CD4-positive, alpha-beta memory T cell (primary cell): ENCODE results near the gene B3GALT2. TPM values are rescaled to one million over a fixed set of nuclear protein-coding genes. Genes with fewer than 3 reads are reported as not detected.

Experiments
- CTCF ChIA-PET: fragments of 350-600 bp; sonication (Branson Sonifier 250); formaldehyde crosslinking; loops from one replicate; lab custom pipeline; 2021; ENCODE audit warnings: inconsistent platforms; ENCODE audit not compliant: partially characterized antibody; lab: Charles Lee
- POLR2A ChIA-PET: fragments of 350-600 bp; sonication (Branson Sonifier 250); formaldehyde crosslinking; loops from one replicate; lab custom pipeline; 2021; ENCODE audit not compliant: partially characterized antibody; lab: Charles Lee
- DNase-seq, 5 donors: peaks; one replicate each; pipeline versions ENCODE4 v3.0.0 to v3.0.0-alpha.2; 2020 to 2022; ENCODE audit warnings: mixed read lengths in 1 of 5
- H3K27ac ChIP-seq: one replicate; pipeline ENCODE4 v1.7.0; 2013; ENCODE audit warnings: low read depth, low read length
- H3K27me3 ChIP-seq: 2 replicates; pipeline ENCODE4 v1.7.0; 2013; ENCODE audit warnings: mild to moderate bottlenecking, low read length, moderate library complexity; ENCODE audit not compliant: insufficient read depth
- H3K36me3 ChIP-seq: 2 replicates; pipeline ENCODE4 v1.7.0; 2013; ENCODE audit warnings: mild to moderate bottlenecking, low read length, moderate library complexity; ENCODE audit not compliant: insufficient read depth
- H3K4me1 ChIP-seq: 2 replicates; pipeline ENCODE4 v1.7.0; 2013; ENCODE audit warnings: mild to moderate bottlenecking, low read length, moderate library complexity; ENCODE audit not compliant: insufficient read depth
- H3K4me3 ChIP-seq, 2 donors: one replicate each; pipeline ENCODE4 v1.7.0; 2013; ENCODE audit warnings: low read length in 2 of 2, mild to moderate bottlenecking in 1 of 2
- H3K9me3 ChIP-seq, 2 donors: one replicate each; pipeline ENCODE4 v1.7.0; 2013; ENCODE audit warnings: low read length in 2 of 2, control low read depth in 1 of 2; ENCODE audit not compliant: control insufficient read depth in 1 of 2
- H3K27ac Mint-ChIP-seq, 7 donors: one replicate each; pipeline ENCODE4 v1.8.0; 2020 to 2021; ENCODE audit warnings: mixed read lengths in 7 of 7, mild to moderate bottlenecking in 6 of 7, inconsistent platforms in 3 of 7, moderate library complexity in 3 of 7
- H3K27me3 Mint-ChIP-seq, 2 donors: one replicate each; pipeline ENCODE4 v1.8.0; 2020 to 2021; ENCODE audit warnings: mixed read lengths in 2 of 2
- H3K36me3 Mint-ChIP-seq, 2 donors: one replicate each; pipeline ENCODE4 v1.8.0; 2020 to 2021; ENCODE audit warnings: mixed read lengths in 2 of 2, inconsistent platforms in 1 of 2, mild to moderate bottlenecking in 1 of 2
- H3K4me1 Mint-ChIP-seq, 4 donors: one replicate each; pipeline ENCODE4 v1.8.0; 2020 to 2021; ENCODE audit warnings: mixed read lengths in 4 of 4, mild to moderate bottlenecking in 1 of 4
- H3K4me3 Mint-ChIP-seq, 8 donors: one replicate each; pipeline ENCODE4 v1.8.0; 2020 to 2021; ENCODE audit warnings: mixed read lengths in 8 of 8, mild to moderate bottlenecking in 7 of 8, moderate library complexity in 6 of 8, inconsistent platforms in 3 of 8
- H3K9me3 Mint-ChIP-seq, 8 donors: one replicate each; pipeline ENCODE4 v1.8.0; 2020 to 2021; ENCODE audit warnings: mixed read lengths in 8 of 8, mild to moderate bottlenecking in 5 of 8, inconsistent platforms in 3 of 8, moderate library complexity in 1 of 8
- intact Hi-C: fragments of 100-400 bp; cut with micrococcal nuclease; formaldehyde crosslinking; loops from one replicate; pipeline ENCODE4 v1.15.1; 2023
- polyA plus RNA-seq, 2 donors: library from polyadenylated mRNA; unstranded; fragments of 300-500 nt; fragmentation: Illumina TruSeq; gene quantifications; one replicate each; pipeline ENCODE4 v1.2.3, GENCODE V29; 2021
- total RNA-seq, 2 experiments: library from RNA; stranded (reverse); gene quantifications; one replicate each; pipeline ENCODE4 v1.2.3, GENCODE V29; 2021

Gene B3GALT2
- total and polyA plus RNA-seq, 4 experiments from 2014 or later, result 0.21 to 15.1 (median 10.0) TPM

DNA sequence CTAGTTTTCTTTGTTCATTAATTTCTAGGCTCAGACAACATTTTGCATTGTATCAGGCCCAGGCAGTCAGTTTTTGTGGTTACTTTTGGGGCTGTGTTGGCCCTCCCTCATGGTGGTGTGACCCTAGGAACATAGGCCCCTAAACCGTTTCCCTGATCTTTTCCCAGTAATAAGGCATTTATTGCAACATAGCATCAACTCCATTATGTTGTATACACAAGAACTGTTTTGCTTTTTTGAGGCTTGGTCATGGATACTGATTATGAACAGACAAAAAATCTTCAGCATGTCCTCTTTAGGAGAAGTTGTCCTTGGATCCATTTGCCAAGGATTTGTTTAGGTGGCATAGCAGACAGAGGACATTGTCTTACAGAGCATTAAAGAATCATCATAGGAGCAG is 10.3 kb downstream of the B3GALT2 start:
- H3K4me1 Mint-ChIP-seq, result peaks cover 26 to 45% (median 27%) of the 10 kb centered on the region in 4 donors
- ChIA-PET POLR2A (no interaction called here), CTCF (no interaction called here)
- Histone ChIP-seq H3K27ac (no peak overlapping the region), H3K27me3 (no peaks in the 10 kb centered on the region), H3K4me3 (no peak overlapping the region), H3K36me3 (no peaks in the 10 kb centered on the region), H3K4me1 (peaks cover 4% of the 10 kb centered on the region), H3K9me3 (no peaks in the 10 kb centered on the region)
- H3K27ac Mint-ChIP-seq, result peak overlapping the region in 5 of 7 donors; percentile 2 to 83 (median 72)
- no peak for DNase-seq
- peaks cover 28 to 62% of the 10 kb centered on the region in 2 donors for H3K36me3 Mint-ChIP-seq
- no peak overlapping the region for H3K4me3 Mint-ChIP-seq
- intact Hi-C loops, result no loop called here
- H3K27me3 Mint-ChIP-seq, result no peaks in the 10 kb centered on the region
- peaks cover 0 to 15% (median 6%) of the 10 kb centered on the region in 8 donors for H3K9me3 Mint-ChIP-seq

GRCh38 chr1:193157360-193157759 is 29.1 kb downstream of the B3GALT2 start:
- H3K27ac Mint-ChIP-seq, result peak overlapping the region in 4 of 7 donors; percentile 1 to 32 (median 6)
- intact Hi-C loops, result no loop called here
- Histone ChIP-seq H3K4me1 (peaks cover 5% of the 10 kb centered on the region), H3K9me3 (no peaks in the 10 kb centered on the region), H3K4me3 (no peak overlapping the region), H3K36me3 (peaks cover 6% of the 10 kb centered on the region), H3K27ac (no peak overlapping the region), H3K27me3 (no peaks in the 10 kb centered on the region)
- POLR2A ChIA-PET, result no interaction called here
- H3K27me3 Mint-ChIP-seq, result no peaks in the 10 kb centered on the region
- CTCF ChIA-PET, result interaction anchor here (0.9 kb wide), 1 partner anchor 1137 kb away, joined by 3 read pairs; no protein-coding TSS in a partner anchor
- no peak overlapping the region for H3K4me3 Mint-ChIP-seq
- peaks cover 30 to 40% of the 10 kb centered on the region in 2 donors for H3K36me3 Mint-ChIP-seq
- H3K4me1 Mint-ChIP-seq, result peaks cover 28 to 38% (median 32%) of the 10 kb centered on the region in 4 donors
- DNase-seq, result no peak
- H3K9me3 Mint-ChIP-seq, result no peaks in the 10 kb centered on the region

GRCh38 chr1:193156822-193157142 is 29.6 kb downstream of the B3GALT2 start:
- Mint-ChIP-seq H3K4me1 (peaks cover 28 to 38% (median 32%) of the 10 kb centered on the region in 4 donors), H3K9me3 (no peaks in the 10 kb centered on the region), H3K27me3 (no peaks in the 10 kb centered on the region), H3K27ac (peak overlapping the region in 4 of 7 donors; percentile 2 to 47 (median 20)), H3K4me3 (no peak overlapping the region), H3K36me3 (peaks cover 33 to 45% of the 10 kb centered on the region in 2 donors)
- no peak for DNase-seq
- POLR2A ChIA-PET, result no interaction called here
- intact Hi-C loops, result no loop called here
- Histone ChIP-seq H3K4me3 (no peak overlapping the region), H3K27ac (no peak overlapping the region), H3K4me1 (peaks cover 5% of the 10 kb centered on the region), H3K27me3 (no peaks in the 10 kb centered on the region), H3K36me3 (peaks cover 6% of the 10 kb centered on the region), H3K9me3 (no peaks in the 10 kb centered on the region)
- CTCF ChIA-PET, result no interaction called here

DNA sequence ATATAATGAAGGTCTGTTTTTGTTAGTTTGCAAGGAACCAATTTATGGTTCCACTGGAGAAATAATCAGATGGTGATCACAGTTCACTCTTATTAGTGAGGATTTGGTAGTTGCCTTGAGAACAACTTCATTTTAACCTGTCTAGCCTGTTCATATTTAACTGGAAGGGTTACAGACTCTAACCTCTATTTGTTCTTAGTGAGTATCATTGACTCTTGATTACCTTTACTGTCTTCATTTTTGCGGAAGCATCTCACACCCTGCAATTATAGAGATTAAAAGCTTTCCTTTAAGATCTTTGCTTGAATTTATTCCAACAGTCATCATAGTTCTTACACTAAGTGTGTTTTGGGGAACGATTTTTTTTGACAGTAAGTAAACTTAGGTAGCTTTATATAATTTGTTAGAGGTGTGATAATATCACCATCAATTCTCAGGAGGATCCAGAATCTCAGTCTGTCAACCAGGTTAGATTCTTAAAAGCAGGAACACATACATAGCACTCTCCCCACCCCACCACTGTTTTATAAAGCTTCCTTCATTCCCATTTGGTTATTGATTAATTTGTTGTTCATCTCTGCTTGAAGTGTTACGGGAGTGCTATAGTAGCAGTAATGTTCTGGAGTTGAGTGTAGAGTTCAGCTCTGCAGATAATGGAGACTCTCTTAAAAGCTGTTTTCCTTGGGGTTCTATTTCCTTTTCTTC is 30.1 kb downstream of the B3GALT2 start:
- Mint-ChIP-seq H3K27ac (peak overlapping the region in 4 of 7 donors; percentile 4 to 47 (median 22)), H3K36me3 (peaks cover 33 to 49% of the 10 kb centered on the region in 2 donors), H3K4me1 (peaks cover 28 to 38% (median 32%) of the 10 kb centered on the region in 4 donors), H3K27me3 (no peaks in the 10 kb centered on the region), H3K4me3 (no peak overlapping the region), H3K9me3 (no peaks in the 10 kb centered on the region)
- no peaks in the 10 kb centered on the region for H3K9me3 ChIP-seq
- ChIA-PET CTCF (no interaction called here), POLR2A (no interaction called here)
- H3K27me3 ChIP-seq, result no peaks in the 10 kb centered on the region
- H3K4me1 ChIP-seq, result peaks cover 5% of the 10 kb centered on the region
- H3K36me3 ChIP-seq, result peaks cover 10% of the 10 kb centered on the region
- intact Hi-C loops, result no loop called here
- no peak for DNase-seq
- no peak overlapping the region for H3K27ac ChIP-seq
- H3K4me3 ChIP-seq, result no peak overlapping the region

- Mint-ChIP-seq H3K27me3 (no peaks in the 10 kb centered on the region), H3K4me3 (no peak overlapping the region), H3K27ac (no peak overlapping the region), H3K36me3 (peaks cover 37 to 53% of the 10 kb centered on the region in 2 donors), H3K4me1 (peaks cover 13 to 29% (median 22%) of the 10 kb centered on the region in 4 donors), H3K9me3 (no peaks in the 10 kb centered on the region)
- ChIA-PET CTCF (interaction anchor here (1.2 kb wide), 1 partner anchor 1150 kb away, joined by 4 read pairs; no protein-coding TSS in a partner anchor), POLR2A (no interaction called here)
- Histone ChIP-seq H3K27ac (no peak overlapping the region), H3K27me3 (no peaks in the 10 kb centered on the region), H3K4me3 (no peak overlapping the region), H3K9me3 (no peaks in the 10 kb centered on the region), H3K36me3 (peaks cover 28% of the 10 kb centered on the region), H3K4me1 (peaks cover 9% of the 10 kb centered on the region)
- intact Hi-C loops, result no loop called here
- no peak for DNase-seq
Measured at GRCh38 chr1:193144999-193145398, 41.4 kb downstream of the B3GALT2 start.

DNA sequence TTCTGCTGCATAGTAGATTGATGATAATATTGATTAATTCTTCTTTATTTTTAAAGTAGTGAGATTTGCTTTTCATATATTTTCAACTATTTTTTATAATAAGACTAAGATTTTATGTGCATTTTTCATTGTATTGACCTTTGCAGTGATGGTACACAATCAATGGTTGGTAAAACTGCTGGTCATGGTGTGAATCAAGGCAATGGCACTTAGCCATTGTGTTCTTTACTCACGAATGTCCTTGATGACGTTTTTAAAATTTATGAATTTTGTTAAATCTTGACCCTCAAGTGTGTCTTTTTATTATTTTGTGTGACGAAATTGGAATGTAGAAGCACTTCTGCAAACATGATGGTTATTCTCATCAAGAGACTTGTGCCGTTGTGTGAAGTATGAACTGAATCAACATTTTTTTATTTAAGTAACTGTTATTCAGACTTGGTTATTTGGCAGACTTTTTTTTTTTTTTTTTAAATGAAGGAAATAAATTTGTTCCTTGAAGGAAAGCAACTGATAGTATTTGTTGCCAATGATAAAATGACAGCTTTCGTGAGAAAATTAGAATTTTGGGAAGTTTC is 42.0 kb downstream of the B3GALT2 start:
- Histone ChIP-seq H3K4me3 (no peak overlapping the region), H3K36me3 (peaks cover 33% of the 10 kb centered on the region), H3K4me1 (peaks cover 9% of the 10 kb centered on the region), H3K9me3 (no peaks in the 10 kb centered on the region), H3K27ac (no peak overlapping the region), H3K27me3 (no peaks in the 10 kb centered on the region)
- Mint-ChIP-seq H3K27ac (no peak overlapping the region), H3K36me3 (peaks cover 42 to 57% of the 10 kb centered on the region in 2 donors), H3K27me3 (no peaks in the 10 kb centered on the region), H3K9me3 (no peaks in the 10 kb centered on the region), H3K4me3 (no peak overlapping the region), H3K4me1 (peaks cover 14 to 35% (median 27%) of the 10 kb centered on the region in 4 donors)
- DNase-seq, result no peak
- POLR2A ChIA-PET, result no interaction called here
- CTCF ChIA-PET, result interaction anchor here (1.2 kb wide), 1 partner anchor 1151 kb away, joined by 4 read pairs; no protein-coding TSS in a partner anchor
- intact Hi-C loops, result no loop called here

- ChIA-PET CTCF (interaction anchor here (0.9 to 1.5 kb wide), 3 partner anchors 16 to 1154 kb away, joined by 3 read pairs; no protein-coding TSS in a partner anchor), POLR2A (no interaction called here)
- Histone ChIP-seq H3K4me1 (peaks cover 9% of the 10 kb centered on the region), H3K4me3 (no peak overlapping the region), H3K27me3 (no peaks in the 10 kb centered on the region), H3K9me3 (no peaks in the 10 kb centered on the region), H3K36me3 (peaks cover 35% of the 10 kb centered on the region), H3K27ac (no peak overlapping the region)
- intact Hi-C loops, result loop anchor here (1.0 kb wide), 1 partner anchor 1152 kb away; no protein-coding TSS in a partner anchor
- H3K27ac Mint-ChIP-seq, result peak overlapping the region in 1 of 7 donors; percentile 8
- no peak overlapping the region for H3K4me3 Mint-ChIP-seq
- H3K27me3 Mint-ChIP-seq, result no peaks in the 10 kb centered on the region
- peaks cover 15 to 38% (median 30%) of the 10 kb centered on the region in 4 donors for H3K4me1 Mint-ChIP-seq
- no peaks in the 10 kb centered on the region for H3K9me3 Mint-ChIP-seq
- peaks cover 46 to 62% of the 10 kb centered on the region in 2 donors for H3K36me3 Mint-ChIP-seq
- DNase-seq, result peak in 2 of 5 donors; percentile 16 to 20
Measured at GRCh38 chr1:193143285-193143684, 43.1 kb downstream of the B3GALT2 start.
